HCEC 1CT (cell line): ENCODE results near the gene PLCZ1.
"Not testable (repeated sequence)": the region's sequence is repeated elsewhere in the genome, so short reads cannot be mapped to it uniquely, and the experiment has no call there.

Experiments
- DNase-seq: peaks from one replicate; pipeline ENCODE4 v3.0.0-alpha.2; 2017

Gene PLCZ1

DNA sequence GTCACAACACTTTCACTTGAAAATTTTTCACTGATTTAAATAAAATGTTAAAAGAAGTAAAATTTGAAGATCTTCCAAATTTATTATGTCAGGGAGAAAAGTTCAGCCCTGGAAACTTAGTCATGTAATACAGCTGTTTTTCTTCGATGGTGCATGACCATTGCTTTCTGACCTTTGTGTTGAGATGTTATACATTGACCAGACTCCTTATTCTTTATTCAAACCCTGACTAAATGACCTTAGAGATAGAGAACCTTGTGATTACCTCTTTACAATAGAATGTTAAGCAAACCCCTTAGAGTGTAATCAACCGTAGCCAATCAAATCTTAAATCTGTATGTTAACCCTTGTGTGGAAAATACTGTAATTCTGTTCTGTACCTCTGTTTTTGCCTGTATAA, 34.5 kb downstream of the PLCZ1 start:
- no peak for DNase-seq

DNA sequence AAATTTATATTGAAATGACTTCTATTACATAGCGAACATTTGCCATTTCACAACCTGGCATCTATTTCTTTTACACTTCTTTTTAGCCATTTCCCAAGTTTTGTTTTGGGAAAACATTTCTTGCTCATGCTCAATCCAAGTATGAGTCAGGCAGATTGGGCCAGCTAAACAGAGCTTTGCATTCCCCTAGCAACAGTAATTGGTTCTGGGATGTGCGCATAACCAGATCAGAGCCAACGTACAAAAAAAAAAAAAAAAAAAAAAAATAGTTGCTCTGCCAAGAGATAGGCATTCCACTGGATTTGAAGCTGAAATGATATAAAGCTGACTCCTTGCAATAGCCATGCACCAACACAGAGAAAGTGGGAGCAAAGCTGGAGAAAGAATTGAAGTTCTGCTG, 37.5 kb downstream of the PLCZ1 start:
- DNase-seq = peak; percentile 93

DNA sequence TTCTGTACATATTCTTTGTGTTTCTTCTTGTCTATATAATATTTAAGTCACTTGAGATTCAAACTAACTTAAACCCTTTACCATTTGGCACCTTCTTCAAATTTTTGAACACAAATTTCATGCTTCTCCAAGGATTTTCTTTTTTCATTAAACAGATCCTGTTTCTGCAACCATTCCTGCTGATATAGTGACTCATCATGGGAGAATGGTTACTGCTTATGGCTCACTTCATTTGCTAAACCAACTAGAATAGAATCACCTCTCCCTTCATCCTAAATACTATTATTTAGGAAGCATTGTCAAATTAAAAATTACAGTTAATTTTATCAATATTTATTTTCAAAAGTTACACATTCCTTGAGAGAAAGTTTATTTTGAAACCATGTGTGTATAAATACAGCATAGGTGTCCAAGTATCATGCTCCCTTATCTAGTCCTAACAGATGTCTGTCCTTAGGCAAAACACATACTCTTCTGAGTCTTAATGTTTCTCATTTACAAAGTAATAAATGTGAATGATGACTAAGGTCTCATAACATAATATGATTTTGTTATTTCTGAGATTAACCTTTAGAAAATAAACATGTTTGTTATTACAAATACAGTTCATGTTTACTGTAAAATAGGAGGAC, 40.7 kb downstream of the PLCZ1 start:
- DNase-seq = peak; percentile 68

DNA sequence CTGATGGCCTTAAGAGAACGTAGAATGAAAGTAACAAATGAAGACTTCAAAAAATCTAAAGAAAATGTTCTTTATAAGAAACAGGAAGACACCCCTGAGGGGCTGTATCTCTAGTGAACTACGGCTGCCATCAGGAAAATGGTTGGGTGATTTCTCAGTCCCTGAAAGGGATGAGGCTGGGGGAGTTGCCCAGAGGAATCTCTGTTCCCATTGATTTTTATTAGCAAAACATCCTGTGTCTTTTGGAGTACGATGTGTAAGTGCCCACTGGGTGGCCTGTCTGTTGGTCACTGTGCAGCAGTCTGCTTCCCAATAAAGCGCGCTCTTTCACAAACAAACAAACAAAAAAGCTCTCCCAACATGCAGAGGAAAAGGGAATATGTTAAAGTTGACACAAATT, 43.8 kb downstream of the PLCZ1 start:
- DNase-seq = not testable (repeated sequence)

DNA sequence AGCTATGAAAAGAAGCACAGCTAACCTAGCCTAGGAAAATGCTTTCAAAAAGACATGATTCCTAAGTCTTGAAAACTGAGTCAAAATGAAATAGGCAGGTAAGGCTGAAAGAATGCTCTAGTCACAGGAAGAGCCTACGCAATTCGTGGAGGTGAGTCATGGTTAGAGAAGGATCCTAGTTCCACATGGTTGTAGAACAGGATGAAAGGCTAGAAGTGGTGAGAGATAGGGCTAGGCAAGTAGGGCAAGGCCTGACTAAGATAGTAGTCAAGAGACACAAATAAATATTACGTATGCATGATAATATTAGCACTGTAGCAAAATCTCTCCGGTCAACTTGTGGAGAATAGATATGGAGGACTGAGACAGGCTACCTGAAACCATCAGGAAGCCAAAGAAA, 47.2 kb downstream of the PLCZ1 start:
- peak; percentile 96 for DNase-seq

DNA sequence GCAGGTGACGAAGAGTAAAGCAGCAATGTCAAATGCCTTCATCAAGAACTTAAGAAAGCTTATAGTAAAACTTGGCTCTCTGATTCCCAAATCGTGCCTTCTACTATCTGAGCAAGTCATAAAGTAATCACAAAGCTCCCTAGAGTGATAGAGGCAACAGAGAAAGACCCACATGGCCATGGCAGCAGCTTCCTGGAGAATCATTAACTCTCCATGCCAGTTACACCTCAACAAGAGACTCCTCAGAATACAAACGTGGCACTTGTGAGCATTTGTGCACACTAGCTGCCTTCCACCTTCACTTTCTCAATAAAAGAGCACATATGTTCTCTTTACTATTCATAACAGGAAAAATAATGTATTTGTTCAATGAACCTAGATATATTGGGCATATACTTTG, 48.0 kb downstream of the PLCZ1 start:
- no peak for DNase-seq

DNA sequence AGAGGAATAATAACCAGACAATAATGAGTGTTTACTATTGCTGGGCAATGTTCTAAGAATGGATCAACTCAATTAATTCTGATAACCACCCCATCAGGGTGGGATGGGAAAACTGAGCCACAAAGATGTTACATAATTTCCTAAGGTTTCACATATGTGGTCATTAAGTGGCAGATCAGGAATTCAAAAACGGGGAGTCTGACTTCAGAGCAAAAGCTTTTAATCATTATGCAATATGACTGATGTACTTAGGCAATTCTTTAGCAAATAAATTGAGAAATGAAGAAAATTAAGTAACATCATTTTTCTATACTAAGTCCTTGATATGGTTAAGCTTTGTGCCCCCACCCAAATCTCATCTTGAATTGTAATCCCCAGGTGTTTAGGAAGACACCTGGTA, 53.4 kb downstream of the PLCZ1 start:
- DNase-seq = peak; percentile 53

DNA sequence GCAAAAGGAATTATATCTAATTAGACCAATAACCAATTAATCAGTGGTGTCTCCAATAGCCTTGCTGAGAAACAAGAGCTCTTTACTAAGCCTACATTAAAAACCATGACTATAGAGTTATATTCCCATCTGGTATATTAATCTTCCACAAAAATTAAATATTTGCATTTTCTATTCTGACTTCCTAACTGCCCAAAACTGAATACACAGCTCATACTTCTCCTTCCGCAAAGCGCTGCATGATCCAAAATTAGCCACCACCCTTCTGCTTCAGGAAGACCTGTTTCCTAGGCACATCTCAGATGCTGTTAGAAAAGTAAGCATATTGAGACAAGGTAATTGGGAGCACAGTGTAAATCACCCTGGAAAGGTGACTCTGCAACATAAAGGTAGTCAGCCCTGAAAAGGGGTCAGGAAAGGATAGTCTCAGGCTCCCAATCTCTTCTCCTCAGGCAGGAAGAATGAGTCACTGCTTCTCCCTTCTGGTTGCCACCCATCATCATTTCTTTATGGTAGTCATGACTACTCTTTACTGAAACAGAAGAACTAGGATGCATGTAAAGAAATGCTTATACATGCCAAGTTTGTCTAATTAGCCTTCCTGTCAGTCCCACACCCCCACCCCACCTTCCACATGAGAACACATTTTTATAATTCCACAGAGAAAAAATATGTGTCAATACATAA, 54.3 kb downstream of the PLCZ1 start:
- DNase-seq = peak; percentile 43

DNA sequence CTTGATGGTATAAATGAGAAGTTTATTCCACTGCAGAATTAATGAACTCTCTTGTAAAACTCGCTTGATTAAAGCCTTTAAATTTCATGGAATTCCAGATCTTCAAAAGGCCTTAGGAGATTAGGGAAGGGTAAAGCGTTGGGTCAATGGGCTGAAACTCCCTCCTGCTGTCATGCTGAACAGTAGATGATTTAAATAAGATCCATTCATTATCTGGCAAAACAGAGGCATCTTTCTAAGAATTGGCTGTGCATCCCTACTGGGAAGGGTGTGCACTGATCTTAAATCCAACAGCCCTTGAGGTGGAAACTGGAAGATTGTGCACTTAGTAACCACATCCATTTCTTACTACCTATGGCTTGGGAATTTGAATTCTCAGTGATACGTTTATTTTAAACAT, 56.0 kb downstream of the PLCZ1 start:
- DNase-seq = no peak

DNA sequence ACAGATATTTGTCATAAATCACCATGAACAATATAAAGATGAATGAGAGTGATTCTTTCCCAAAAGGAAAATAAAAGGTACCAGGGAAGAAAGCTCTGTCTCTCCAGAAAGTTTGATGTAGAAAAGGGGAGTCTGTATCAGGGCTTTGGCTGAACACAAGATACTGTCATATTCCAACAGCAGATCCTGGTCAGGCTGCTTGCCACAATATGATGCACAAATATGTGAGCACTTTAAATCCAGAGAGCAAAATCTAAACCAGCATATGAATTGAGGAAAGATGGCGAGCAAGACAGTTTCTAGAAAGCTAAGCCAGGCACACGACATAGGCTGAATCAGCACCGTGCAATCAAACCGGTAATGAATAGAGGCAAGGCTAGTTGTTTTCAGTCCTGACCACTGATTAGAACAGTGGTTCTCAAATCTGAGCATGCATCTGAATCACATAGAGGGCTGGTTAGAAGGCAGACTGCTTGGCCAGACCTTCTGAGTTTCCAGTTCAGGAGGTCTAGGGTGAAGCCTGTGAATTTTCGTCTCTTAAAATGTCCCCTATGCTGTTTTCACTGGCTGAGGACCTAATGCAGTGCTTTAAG, 60.7 kb downstream of the PLCZ1 start:
- DNase-seq = no peak

DNA sequence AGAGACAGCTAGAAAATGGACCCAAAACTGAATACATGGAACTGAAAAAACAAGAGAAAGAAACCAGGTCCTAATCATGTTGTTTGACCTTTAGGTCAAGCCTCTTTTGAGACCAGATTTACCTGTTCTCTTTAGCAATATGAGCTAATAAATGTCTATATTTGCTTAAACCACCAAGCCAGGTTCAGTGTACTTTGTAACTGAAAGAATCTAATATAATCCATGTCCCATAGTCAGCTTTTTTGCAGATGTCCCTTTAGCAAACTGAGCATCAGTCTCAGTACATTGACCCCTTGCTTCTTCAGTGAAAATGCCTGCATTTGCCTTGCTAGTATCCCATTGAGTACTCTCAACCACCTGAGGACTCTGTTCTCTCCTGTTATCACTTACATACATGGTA, 61.7 kb downstream of the PLCZ1 start:
- no peak for DNase-seq

DNA sequence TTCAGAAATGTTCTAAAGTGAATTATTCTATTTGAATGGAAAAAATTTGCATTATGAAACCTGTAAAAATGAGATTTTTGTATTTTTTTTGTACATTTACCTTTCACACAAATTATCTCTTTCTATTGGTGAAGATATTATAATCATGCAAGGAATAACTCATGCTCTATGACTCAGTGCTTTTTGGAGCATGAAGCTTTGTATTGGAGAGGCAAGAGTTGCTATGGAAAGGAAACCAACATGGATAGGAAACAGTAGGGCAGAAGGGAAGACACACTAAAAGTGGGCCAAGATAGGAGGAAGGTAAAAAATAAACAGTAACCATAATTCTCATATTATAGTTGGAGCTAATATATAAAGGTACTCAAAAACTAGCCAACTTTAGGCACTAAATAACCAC, 79.0 kb downstream of the PLCZ1 start:
- no peak for DNase-seq

DNA sequence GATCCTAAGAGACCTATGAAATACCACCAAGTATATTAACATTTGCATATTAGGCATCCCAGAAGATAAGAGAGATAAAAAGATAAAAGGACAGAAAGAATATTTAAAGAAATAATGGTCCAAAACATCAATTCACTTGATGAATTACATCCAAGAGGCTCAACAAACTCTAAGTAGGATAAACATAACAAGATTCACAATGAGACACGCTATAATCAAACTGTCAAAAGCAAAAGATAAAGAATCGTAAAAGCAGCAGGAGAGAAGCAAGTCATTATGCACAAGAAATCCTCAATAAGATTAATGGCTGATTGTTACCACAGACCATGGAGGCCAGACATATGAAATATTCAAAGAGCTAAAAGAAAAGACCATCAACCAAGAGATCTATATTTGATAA, 79.6 kb downstream of the PLCZ1 start:
- no peak for DNase-seq

DNA sequence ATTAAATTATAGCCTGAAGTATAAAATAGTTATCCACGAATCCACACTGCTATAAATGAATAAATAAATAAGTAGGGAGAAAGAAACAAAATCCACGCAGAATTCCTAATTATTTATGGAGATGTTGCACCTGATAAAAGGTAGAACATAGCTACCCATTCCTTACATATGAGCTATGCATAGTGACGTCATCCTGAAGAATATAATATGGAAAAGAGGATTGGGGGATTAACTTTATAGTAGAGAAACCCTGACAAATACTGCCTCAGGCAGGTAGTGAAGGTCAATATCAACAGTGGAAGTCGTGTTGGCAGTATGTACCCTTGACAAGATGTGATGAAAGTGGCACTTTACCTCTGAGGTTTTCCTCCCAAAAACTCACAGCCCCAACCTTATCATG, 82.5 kb downstream of the PLCZ1 start:
- DNase-seq = no peak

DNA sequence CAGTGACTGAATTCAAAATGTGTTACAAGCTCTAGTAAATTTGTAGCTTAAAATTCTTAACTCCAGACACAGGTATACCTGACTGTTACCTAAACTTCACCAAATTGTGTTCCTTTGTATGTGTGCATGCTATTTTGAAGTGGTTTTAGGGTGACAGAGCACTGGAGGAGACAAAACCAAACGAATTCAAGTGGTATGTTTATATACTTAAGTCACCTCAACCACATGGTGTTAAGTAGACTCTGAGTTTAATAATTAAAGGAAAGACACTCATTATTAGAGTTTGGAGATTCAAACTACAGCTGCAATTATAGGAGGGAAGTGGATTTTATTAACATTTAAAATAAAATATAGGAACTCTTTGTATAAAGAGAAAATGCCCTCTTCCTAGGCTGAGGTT, 84.3 kb downstream of the PLCZ1 start:
- no peak for DNase-seq

DNA sequence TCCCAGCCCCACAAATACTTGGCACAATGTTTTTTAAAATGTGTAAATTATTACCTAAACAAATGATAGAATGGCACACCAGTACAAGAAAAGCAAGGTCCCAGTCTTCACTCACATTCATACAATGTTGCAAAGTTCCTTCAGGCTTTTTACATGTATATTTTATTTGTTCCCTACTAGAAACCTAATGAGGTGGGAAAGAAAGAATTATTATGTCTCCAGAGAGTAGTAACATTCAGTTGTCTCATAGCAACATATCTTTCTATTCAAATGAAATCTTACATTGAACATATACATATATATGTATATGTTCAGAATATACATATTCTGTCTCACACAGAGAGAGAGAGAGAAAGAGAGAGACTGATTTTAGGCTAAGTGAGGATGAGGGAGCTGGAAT, 85.2 kb downstream of the PLCZ1 start:
- DNase-seq = no peak

DNA sequence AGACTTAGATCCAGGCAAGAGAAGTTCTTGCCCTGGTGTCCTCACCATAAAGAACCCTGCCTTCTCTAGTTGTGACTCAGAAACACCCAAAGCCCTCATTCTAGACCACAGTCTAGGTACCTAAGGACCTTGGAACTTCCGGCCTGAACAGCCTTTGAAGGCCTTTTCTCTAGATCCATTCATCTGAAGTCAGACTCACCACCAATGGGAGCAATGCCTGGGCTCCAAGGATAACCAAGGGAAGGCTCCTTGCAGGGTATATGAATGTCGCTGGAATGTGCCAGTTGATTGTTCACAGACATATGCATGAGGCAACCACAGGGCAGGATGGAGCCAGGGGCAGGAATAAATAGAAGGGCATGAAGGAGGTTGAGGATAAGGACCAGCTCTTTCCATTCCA, 86.3 kb downstream of the PLCZ1 start:
- no peak for DNase-seq

DNA sequence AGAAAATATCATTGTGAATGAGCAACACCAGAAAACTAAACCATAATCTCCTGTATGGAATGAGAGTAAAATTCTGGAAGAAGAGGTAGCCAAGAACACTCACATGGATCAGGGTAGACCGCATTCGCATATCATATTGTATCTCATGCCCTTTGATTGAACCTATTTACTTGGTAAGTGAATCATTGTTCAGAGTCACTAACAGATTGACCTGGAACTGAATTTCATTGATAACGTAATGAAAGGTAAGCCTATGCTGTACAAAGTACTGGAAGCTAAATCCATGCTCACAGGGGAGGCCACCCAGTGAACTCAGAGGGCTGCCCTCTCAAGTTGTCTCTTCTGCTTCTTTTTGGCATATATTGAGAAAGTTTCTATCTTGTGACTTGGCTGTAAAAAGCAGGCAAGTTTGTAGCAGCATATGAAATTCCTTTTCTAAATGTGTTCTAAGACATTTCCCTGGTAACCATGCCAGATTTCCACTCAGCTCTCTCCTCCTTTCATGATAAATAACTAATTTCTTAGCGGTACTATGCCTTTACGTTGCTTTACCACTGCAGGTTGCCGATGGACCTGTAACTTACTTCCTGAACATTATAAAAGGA, 91.4 kb downstream of the PLCZ1 start:
- no peak for DNase-seq

DNA sequence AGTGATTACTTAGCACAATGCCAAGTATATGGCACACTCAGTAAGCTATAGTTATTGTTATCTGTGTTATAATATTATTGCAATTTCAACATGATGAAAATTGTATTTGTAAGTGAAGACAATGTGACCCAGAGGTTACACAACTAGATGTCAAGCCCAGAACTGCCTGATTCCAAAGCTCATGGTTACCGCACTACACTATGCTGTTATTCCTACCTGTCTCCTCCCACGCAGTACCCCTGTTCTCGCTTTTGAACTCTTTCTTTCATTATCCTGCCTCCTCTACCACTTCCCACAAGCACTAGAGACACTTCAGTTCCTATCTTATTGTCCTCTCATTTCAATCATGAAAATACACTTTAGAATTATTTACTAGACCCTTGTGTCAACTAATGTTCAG, 93.2 kb downstream of the PLCZ1 start:
- DNase-seq = no peak

DNA sequence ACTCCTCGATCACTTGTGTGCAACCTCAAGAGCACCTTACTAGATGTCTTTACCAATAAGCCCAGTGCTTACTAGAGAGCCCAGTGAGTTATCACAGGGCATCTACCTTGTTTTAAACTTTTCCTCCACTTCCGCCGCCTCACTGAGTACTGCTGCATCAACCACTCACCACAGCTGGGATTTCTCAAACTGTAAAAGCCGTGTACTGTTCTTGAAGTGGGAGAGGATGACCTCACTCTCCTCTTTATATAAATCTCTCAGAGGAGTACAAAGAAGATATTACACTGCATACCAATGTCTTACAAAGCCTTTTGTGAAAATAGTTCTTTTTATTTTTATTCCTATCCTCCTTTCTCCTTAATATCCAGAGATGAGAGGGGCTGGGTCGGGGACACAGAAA, 94.1 kb downstream of the PLCZ1 start:
- peak; percentile 83 for DNase-seq

DNA sequence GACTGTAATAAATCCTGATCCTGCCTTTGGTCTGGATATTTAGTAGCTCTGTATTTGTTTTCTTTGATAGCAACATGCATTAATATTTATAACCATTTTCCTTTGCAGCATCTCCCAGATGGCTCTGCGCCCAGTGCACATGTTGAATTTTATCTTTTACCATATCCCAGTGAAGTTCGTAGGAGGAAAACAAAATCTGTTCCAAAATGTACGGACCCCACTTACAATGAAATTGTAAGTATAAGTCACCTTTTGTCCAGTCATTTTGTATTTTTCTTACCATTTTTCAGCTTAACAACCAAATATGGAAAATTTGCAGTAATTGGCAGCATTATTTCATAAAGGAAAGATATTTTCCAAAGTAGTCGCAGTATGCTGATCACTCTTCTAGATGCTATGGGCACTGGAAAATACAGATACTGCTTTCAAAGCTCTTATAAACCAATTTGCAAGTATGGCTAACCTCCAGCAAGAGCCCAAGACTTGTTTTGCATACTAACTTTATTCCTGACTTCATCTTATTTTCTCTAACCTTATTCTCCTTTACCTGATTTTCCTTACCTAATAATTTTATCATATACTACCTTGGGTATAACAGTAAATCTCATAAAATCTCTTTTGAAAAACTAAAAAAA, 97.4 kb downstream of the PLCZ1 start:
- DNase-seq = no peak

DNA sequence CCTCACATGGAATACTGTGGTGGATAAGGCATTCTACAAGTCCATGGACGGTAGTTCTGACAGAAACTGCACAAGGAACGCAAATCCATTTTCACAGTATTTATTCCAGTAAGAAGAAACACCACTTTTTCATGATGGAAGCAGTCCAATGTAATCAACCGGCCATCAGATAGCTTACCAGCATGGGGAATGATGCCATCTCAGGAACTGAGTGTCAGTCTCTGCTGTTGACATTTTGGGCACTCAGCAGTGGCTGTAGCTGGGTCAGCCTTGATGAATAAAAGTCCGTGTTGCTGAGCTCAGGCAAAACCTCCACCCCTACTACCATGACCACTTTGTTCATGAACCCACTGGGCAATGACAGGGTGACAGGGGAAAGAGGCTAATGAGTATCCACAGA, 103.4 kb downstream of the PLCZ1 start:
- DNase-seq = no peak
